Body of pancreas (tissue), 4 donors: Measurements from ENCODE around the gene SHC1.

ENCODE experiments used
- CTCF ChIP-seq, 7 experiments: fragments of 450-650 bp in 4 of 7; fragments of 200-600 bp in 3 of 7; sonication (generic) in 3 of 7; IDR thresholded peaks; one replicate each; pipeline ENCODE4 v1.5.1; 2016 to 2019; ENCODE audit warnings: antibody characterized with exemption in 7 of 7
- POLR2A ChIP-seq, 3 donors: fragments of 450-650 bp; IDR thresholded peaks; one replicate each; pipeline ENCODE4 v1.6.1; 2016; ENCODE audit warnings: antibody characterized with exemption in 3 of 3, mild to moderate bottlenecking in 2 of 3

- TF ChIP-seq CTCF (IDR thresholded peaks at IDR 0.05) = no peak
- TF ChIP-seq POLR2A (IDR thresholded peaks at IDR 0.05) = no peak
These were observed 10.0 kb downstream of the SHC1 start for GRCh38 chr1:154960446-154961136.
